Measurements from ENCODE around the gene RASSF3.
A peak's percentile ranks its signal among the peaks of the same experiment; 100 is the strongest.
"Not testable (repeated sequence)": the region's sequence is repeated elsewhere in the genome, so short reads cannot be mapped to it uniquely, and the experiment has no call there.

The RASSF3 gene

GRCh38 chr12:64687816-64688215, 77.5 kb downstream of the RASSF3 start:
- no peak for TF ChIP-seq CTCF (IDR thresholded peaks at IDR 0.05; ENCODE audit: low read depth, low read length)
- DNase-seq (ENCODE audit: low read depth, low spot score), result peak; percentile 42

GRCh38 chr12:64688219-64688618, 77.9 kb downstream of the RASSF3 start:
- no peak for TF ChIP-seq CTCF (IDR thresholded peaks at IDR 0.05; ENCODE audit: low read depth, low read length)
- in situ Hi-C loops (cut with HindIII; ENCODE audit: low sequenced_read_pairs), result no loop called here
- H3K4me3 ChIP-seq (ENCODE audit: low read depth, low read length), result no peak overlapping the region
- no peak for DNase-seq (ENCODE audit: low read depth, low spot score)

More at GRCh38 chr12:64687816-64688215, 77.5 kb downstream of the RASSF3 start:
- H3K4me3 ChIP-seq (ENCODE audit: low read depth, low read length), result no peak overlapping the region
- in situ Hi-C loops (cut with HindIII; ENCODE audit: low sequenced_read_pairs), result no loop called here

- no peak for DNase-seq (ENCODE audit: low read depth, low spot score)
- in situ Hi-C loops (cut with HindIII; ENCODE audit: low sequenced_read_pairs), result no loop called here
- H3K4me3 ChIP-seq (ENCODE audit: low read depth, low read length), result no peak overlapping the region
- no peak for TF ChIP-seq CTCF (IDR thresholded peaks at IDR 0.05; ENCODE audit: low read depth, low read length)
These were observed 78.4 kb downstream of the RASSF3 start for GRCh38 chr12:64688715-64689114.

- DNase-seq (ENCODE audit: low read depth, low spot score); H3K4me3 ChIP-seq (ENCODE audit: low read depth, low read length); in situ Hi-C loops (cut with HindIII; ENCODE audit: low sequenced_read_pairs): not testable (repeated sequence)
These were observed 79.9 kb downstream of the RASSF3 start for GRCh38 chr12:64690236-64690635.

- in situ Hi-C loops (cut with HindIII; ENCODE audit: low sequenced_read_pairs), result no loop called here
- TF ChIP-seq CTCF (IDR thresholded peaks at IDR 0.05; ENCODE audit: low read depth, low read length), result no peak
- DNase-seq (ENCODE audit: low read depth, low spot score), result no peak
- H3K4me3 ChIP-seq (ENCODE audit: low read depth, low read length), result no peak overlapping the region
These were observed 81.0 kb downstream of the RASSF3 start for GRCh38 chr12:64691227-64691794.

- in situ Hi-C loops (cut with HindIII; ENCODE audit: low sequenced_read_pairs), result no loop called here
- H3K4me3 ChIP-seq (ENCODE audit: low read depth, low read length), result no peak overlapping the region
- no peak for TF ChIP-seq CTCF (IDR thresholded peaks at IDR 0.05; ENCODE audit: low read depth, low read length)
- DNase-seq (ENCODE audit: low read depth, low spot score), result peak; percentile 32
These were observed 81.7 kb downstream of the RASSF3 start for GRCh38 chr12:64691795-64692583.
